Right renal pelvis (tissue), 4 donors: ENCODE results near the gene NONO. TPM values are rescaled to one million over a fixed set of nuclear protein-coding genes. Genes with fewer than 3 reads are reported as not detected.
"Not testable (repeated sequence)": the region's sequence is repeated elsewhere in the genome, so short reads cannot be mapped to it uniquely, and the experiment has no call there.

Experiments used
- DNase-seq, 4 donors: peaks; one replicate each; pipeline ENCODE4 v3.0.0-alpha.2; 2013; ENCODE audit warnings: low read depth in 4 of 4, low spot score in 3 of 4, missing footprints in 1 of 4
- polyA plus RNA-seq, 4 donors: library from polyadenylated mRNA; unstranded; fragments of 120-200 nt; gene quantifications; one replicate each; pipeline ENCODE4 v1.2.1, GENCODE V29; 2013; ENCODE audit not compliant: insufficient read length in 4 of 4

The NONO gene
- polyA plus RNA-seq, 4 donors: 557 to 597 (median 565) TPM

- DNase-seq: peak in 1 of 4 donors; percentile 7
Observed at GRCh38 chrX:71282514-71283402, 677 bp upstream of the NONO start.

GRCh38 chrX:71285929-71286328, 2.5 kb downstream of the NONO start:
- no peak for DNase-seq

- DNase-seq: no peak
Observed at GRCh38 chrX:71291381-71291780, 7.9 kb downstream of the NONO start.

GRCh38 chrX:71292669-71293365, 9.4 kb downstream of the NONO start:
- no peak for DNase-seq

- DNase-seq: no peak
Observed at GRCh38 chrX:71296806-71297205, 13.4 kb downstream of the NONO start.

- no peak for DNase-seq
Observed at GRCh38 chrX:71298119-71298518, 14.7 kb downstream of the NONO start.

- DNase-seq: not testable (repeated sequence)
Observed at GRCh38 chrX:71300064-71300463, 16.6 kb downstream of the NONO start.

GRCh38 chrX:71300495-71300894, 17.1 kb downstream of the NONO start:
- not testable (repeated sequence) for DNase-seq

GRCh38 chrX:71301195-71301924, 17.9 kb downstream of the NONO start, which contains the start of gene ITGB1BP2:
Gene ITGB1BP2, plus strand, starts transcription at chrX:71301750. Its CDS starts 57 bp downstream, at chrX:71301807.
- DNase-seq: no peak

GRCh38 chrX:71302461-71303213, 19.2 kb downstream of the NONO start:
- DNase-seq: no peak

- DNase-seq: no peak
Observed at GRCh38 chrX:71304561-71304960, 21.1 kb downstream of the NONO start.

GRCh38 chrX:71315917-71316316, 32.5 kb downstream of the NONO start:
- DNase-seq: no peak

- DNase-seq: not testable (repeated sequence)
Observed at GRCh38 chrX:71316959-71317358, 33.5 kb downstream of the NONO start.

GRCh38 chrX:71320126-71320525, 36.7 kb downstream of the NONO start:
- no peak for DNase-seq

GRCh38 chrX:71321731-71322130, 38.3 kb downstream of the NONO start:
- DNase-seq: no peak

- not testable (repeated sequence) for DNase-seq
Observed at GRCh38 chrX:71324452-71324851, 41.0 kb downstream of the NONO start.

- no peak for DNase-seq
Observed at GRCh38 chrX:71326394-71326793, 43.0 kb downstream of the NONO start.

GRCh38 chrX:71349151-71349665, 65.8 kb downstream of the NONO start:
- DNase-seq: not testable (repeated sequence)

- DNase-seq: not testable (repeated sequence)
Observed at GRCh38 chrX:71349867-71350266, 66.4 kb downstream of the NONO start.
